CD14-positive monocyte (primary cell): ENCODE results near the gene DNAH2. TPM values are rescaled to one million over a fixed set of nuclear protein-coding genes. Genes with fewer than 3 reads are reported as not detected.

Source experiments
- DNase-seq, 3 donors: peaks; one replicate each; pipeline ENCODE4 v3.0.0-alpha.2; 2011 to 2022
- H2AFZ ChIP-seq: 2 replicates; pipeline ENCODE4 v1.6.0; 2012; ENCODE audit warnings: mild to moderate bottlenecking, low read depth, low read length, inconsistent platforms; ENCODE audit not compliant: insufficient read depth, poor library complexity, severe bottlenecking
- H3K27ac ChIP-seq, 2 donors: 1 replicate in 1 of 2; 2 replicates in 1 of 2; pipeline ENCODE4 v1.5.1; 2012 to 2013; ENCODE audit warnings: low read length in 2 of 2, control low read depth in 1 of 2, inconsistent platforms in 1 of 2, low read depth in 1 of 2, mild to moderate bottlenecking in 1 of 2
- H3K27me3 ChIP-seq, 2 donors: one replicate each; pipeline versions ENCODE4 v1.6.0 to v1.6.1; 2011 to 2013; ENCODE audit warnings: low read length in 2 of 2; ENCODE audit not compliant: control insufficient read depth in 2 of 2, insufficient read depth in 2 of 2
- H3K36me3 ChIP-seq, 2 donors: replicated peaks in 1 of 2; 1 replicate in 1 of 2; 2 replicates in 1 of 2; pipeline versions ENCODE4 v1.5.1 to v1.6.1; 2012 to 2013; ENCODE audit warnings: low read length in 2 of 2, control low read depth in 1 of 2, inconsistent platforms in 1 of 2, mild to moderate bottlenecking in 1 of 2; ENCODE audit not compliant: insufficient read depth in 2 of 2, control insufficient read depth in 1 of 2
- H3K4me1 ChIP-seq, 2 donors: 1 replicate in 1 of 2; 2 replicates in 1 of 2; pipeline versions ENCODE4 v1.5.1 to v1.6.1; 2012 to 2013; ENCODE audit warnings: low read length in 2 of 2, control low read depth in 1 of 2, inconsistent platforms in 1 of 2, mild to moderate bottlenecking in 1 of 2, moderate library complexity in 1 of 2; ENCODE audit not compliant: insufficient read depth in 2 of 2, control insufficient read depth in 1 of 2
- H3K4me2 ChIP-seq: replicated peaks from 2 replicates; pipeline ENCODE3; 2012; ENCODE audit warnings: low read length, moderate library complexity, mild to moderate bottlenecking; ENCODE audit not compliant: poor library complexity, severe bottlenecking; ENCODE audit errors: extremely low read depth
- H3K4me3 ChIP-seq, 3 experiments: fragments of 200-600 bp in 1 of 3; sonication (generic) in 1 of 3; replicated peaks in 1 of 3; 1 replicate in 2 of 3; 2 replicates in 1 of 3; pipeline ENCODE4 v1.5.1; 2011 to 2013; ENCODE audit warnings: low read length in 3 of 3, mild to moderate bottlenecking in 3 of 3, control low read depth in 2 of 3, low read depth in 2 of 3, inconsistent platforms in 1 of 3, moderate library complexity in 1 of 3
- H3K79me2 ChIP-seq: 2 replicates; pipeline ENCODE4 v1.6.0; 2012; ENCODE audit warnings: mild to moderate bottlenecking, control low read depth, inconsistent platforms, low read length, moderate library complexity; ENCODE audit not compliant: insufficient read depth
- H3K9ac ChIP-seq: 2 replicates; pipeline ENCODE4 v1.6.0; 2017; ENCODE audit warnings: low read length, mild to moderate bottlenecking; ENCODE audit not compliant: insufficient read depth, poor library complexity, severe bottlenecking
- H3K9me3 ChIP-seq, 2 donors: replicated peaks in 1 of 2; 1 replicate in 1 of 2; 2 replicates in 1 of 2; pipeline versions ENCODE4 v1.5.1 to v1.6.1; 2012 to 2013; ENCODE audit warnings: low read length in 2 of 2, control low read depth in 1 of 2; ENCODE audit not compliant: control insufficient read depth in 1 of 2, insufficient read depth in 1 of 2
- H4K20me1 ChIP-seq: 2 replicates; pipeline ENCODE4 v1.6.0; 2012; ENCODE audit warnings: mild to moderate bottlenecking, low read length, control low read depth, moderate library complexity; ENCODE audit not compliant: insufficient read depth
- H3K27ac Mint-ChIP-seq, 7 donors: one replicate each; pipeline ENCODE4 v1.8.0; 2020; ENCODE audit warnings: mild to moderate bottlenecking in 7 of 7, mixed read lengths in 7 of 7, moderate library complexity in 6 of 7, inconsistent platforms in 2 of 7
- H3K27me3 Mint-ChIP-seq, 3 donors: one replicate each; pipeline ENCODE4 v1.8.0; 2021 to 2022; ENCODE audit warnings: low read depth in 3 of 3, mild to moderate bottlenecking in 3 of 3, mixed read lengths in 3 of 3, moderate library complexity in 3 of 3, inconsistent platforms in 1 of 3
- H3K36me3 Mint-ChIP-seq, 2 donors: one replicate each; pipeline ENCODE4 v1.8.0; 2020; ENCODE audit warnings: mixed read lengths in 2 of 2, inconsistent platforms in 1 of 2, mild to moderate bottlenecking in 1 of 2
- H3K4me1 Mint-ChIP-seq: one replicate; pipeline ENCODE4 v1.8.0; 2020; ENCODE audit warnings: mild to moderate bottlenecking, mixed read lengths
- H3K4me3 Mint-ChIP-seq, 2 donors: one replicate each; pipeline ENCODE4 v1.8.0; 2020; ENCODE audit warnings: mild to moderate bottlenecking in 2 of 2, mixed read lengths in 2 of 2, moderate library complexity in 1 of 2
- H3K9me3 Mint-ChIP-seq, 7 donors: one replicate each; pipeline ENCODE4 v1.8.0; 2020 to 2022; ENCODE audit warnings: mixed read lengths in 7 of 7, mild to moderate bottlenecking in 6 of 7, moderate library complexity in 6 of 7, inconsistent platforms in 2 of 7
- WGBS: methylation state at CpG from one replicate; pipeline ENCODE4 v1.1.5; 2013; ENCODE audit warnings: missing lambda C conversion rate; ENCODE audit not compliant: insufficient coverage; 5-methylcytosine and 5-hydroxymethylcytosine counted together
- intact Hi-C, 2 donors: fragments of 100-400 bp; cut with micrococcal nuclease; formaldehyde crosslinking; loops; one replicate each; pipeline versions ENCODE4 v1.15.0 to v1.15.1; 2023
- polyA plus RNA-seq, 3 donors: library from polyadenylated mRNA; depleted of rRNA in 1 of 3; unstranded in 2 of 3; stranded (reverse) in 1 of 3; fragments of 300-500 nt in 2 of 3; fragments of >200 nt in 1 of 3; fragmentation: Illumina TruSeq in 2 of 3; gene quantifications; 1 replicate in 2 of 3; 2 replicates in 1 of 3; pipeline ENCODE4 v1.2.3, GENCODE V29; 2012 to 2021
- TF ChIP-seq, protein P1 (sequence below): fragments of 200-600 bp; IDR thresholded peaks from one replicate; pipeline ENCODE4 v1.8.0; 2022; ENCODE audit warnings: antibody characterized with exemption, mild to moderate bottlenecking

The DNAH2 gene
- polyA plus RNA-seq, 3 donors: 0.03 to 0.15 TPM; not detected in 1

DNA sequence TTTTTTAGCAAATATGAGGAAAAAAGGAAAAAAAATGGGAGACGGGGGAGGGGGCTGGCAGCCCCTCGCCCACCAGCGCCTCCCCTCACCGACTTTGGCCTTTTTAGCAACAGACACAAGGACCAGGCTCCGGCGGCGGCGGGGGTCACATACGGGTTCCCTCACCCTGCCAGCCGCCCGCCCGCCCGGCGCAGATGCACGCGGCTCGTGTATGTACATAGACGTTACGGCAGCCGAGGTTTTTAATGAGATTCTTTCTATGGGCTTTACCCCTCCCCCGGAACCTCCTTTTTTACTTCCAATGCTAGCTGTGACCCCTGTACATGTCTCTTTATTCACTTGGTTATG, 136.1 kb downstream of the DNAH2 start:
- Histone ChIP-seq H3K36me3 (peaks cover 56 to 60% of the 10 kb centered on the region in 2 donors), H2AFZ (no peak overlapping the region), H3K9me3 (no peaks in the 10 kb centered on the region), H3K79me2 (peaks cover 36% of the 10 kb centered on the region), H4K20me1 (peaks cover 80% of the 10 kb centered on the region), H3K9ac (no peak overlapping the region), H3K4me1 (peaks cover 41 to 56% of the 10 kb centered on the region in 2 donors), H3K4me3 (no peak overlapping the region), H3K27ac (no peak overlapping the region), H3K4me2 (no peak overlapping the region), H3K27me3 (no peaks in the 10 kb centered on the region)
- Mint-ChIP-seq H3K9me3 (no peaks in the 10 kb centered on the region), H3K4me1 (peaks cover 15% of the 10 kb centered on the region), H3K27me3 (peaks cover 0 to 4% (median 2%) of the 10 kb centered on the region in 3 donors), H3K27ac (peak overlapping the region in 1 of 7 donors; percentile 32), H3K36me3 (peaks cover 43 to 69% of the 10 kb centered on the region in 2 donors), H3K4me3 (no peak overlapping the region)
- intact Hi-C loops: loop anchor here in 1 of 2 donors (2.0 kb wide), 1 partner anchor 31 kb away; no protein-coding TSS in a partner anchor
- DNase-seq: no peak
- TF ChIP-seq, protein P1, sequence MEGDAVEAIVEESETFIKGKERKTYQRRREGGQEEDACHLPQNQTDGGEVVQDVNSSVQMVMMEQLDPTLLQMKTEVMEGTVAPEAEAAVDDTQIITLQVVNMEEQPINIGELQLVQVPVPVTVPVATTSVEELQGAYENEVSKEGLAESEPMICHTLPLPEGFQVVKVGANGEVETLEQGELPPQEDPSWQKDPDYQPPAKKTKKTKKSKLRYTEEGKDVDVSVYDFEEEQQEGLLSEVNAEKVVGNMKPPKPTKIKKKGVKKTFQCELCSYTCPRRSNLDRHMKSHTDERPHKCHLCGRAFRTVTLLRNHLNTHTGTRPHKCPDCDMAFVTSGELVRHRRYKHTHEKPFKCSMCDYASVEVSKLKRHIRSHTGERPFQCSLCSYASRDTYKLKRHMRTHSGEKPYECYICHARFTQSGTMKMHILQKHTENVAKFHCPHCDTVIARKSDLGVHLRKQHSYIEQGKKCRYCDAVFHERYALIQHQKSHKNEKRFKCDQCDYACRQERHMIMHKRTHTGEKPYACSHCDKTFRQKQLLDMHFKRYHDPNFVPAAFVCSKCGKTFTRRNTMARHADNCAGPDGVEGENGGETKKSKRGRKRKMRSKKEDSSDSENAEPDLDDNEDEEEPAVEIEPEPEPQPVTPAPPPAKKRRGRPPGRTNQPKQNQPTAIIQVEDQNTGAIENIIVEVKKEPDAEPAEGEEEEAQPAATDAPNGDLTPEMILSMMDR: no peak
- 93% methylated on average over 18 of the region's 21 CpGs for WGBS

DNA sequence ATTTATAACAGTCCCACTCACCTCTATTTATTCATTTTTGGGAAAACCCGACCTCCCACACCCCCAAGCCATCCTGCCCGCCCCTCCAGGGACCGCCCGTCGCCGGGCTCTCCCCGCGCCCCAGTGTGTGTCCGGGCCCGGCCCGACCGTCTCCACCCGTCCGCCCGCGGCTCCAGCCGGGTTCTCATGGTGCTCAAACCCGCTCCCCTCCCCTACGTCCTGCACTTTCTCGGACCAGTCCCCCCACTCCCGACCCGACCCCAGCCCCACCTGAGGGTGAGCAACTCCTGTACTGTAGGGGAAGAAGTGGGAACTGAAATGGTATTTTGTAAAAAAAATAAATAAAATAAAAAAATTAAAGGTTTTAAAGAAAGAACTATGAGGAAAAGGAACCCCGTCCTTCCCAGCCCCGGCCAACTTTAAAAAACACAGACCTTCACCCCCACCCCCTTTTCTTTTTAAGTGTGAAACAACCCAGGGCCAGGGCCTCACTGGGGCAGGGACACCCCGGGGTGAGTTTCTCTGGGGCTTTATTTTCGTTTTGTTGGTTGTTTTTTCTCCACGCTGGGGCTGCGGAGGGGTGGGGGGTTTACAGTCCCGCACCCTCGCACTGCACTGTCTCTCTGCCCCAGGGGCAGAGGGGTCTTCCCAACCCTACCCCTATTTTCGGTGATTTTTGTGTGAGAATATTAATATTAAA, 136.7 kb downstream of the DNAH2 start:
- peaks cover 0 to 4% (median 2%) of the 10 kb centered on the region in 3 donors for H3K27me3 Mint-ChIP-seq
- no peak overlapping the region for H3K4me3 ChIP-seq
- intact Hi-C loops: no loop called here
- no peak overlapping the region for H3K4me2 ChIP-seq
- H3K27ac Mint-ChIP-seq: peak overlapping the region in 1 of 7 donors; percentile 61
- no peaks in the 10 kb centered on the region for H3K9me3 ChIP-seq
- no peak overlapping the region for H3K9ac ChIP-seq
- peaks cover 50 to 57% of the 10 kb centered on the region in 2 donors for H3K36me3 ChIP-seq
- TF ChIP-seq, protein P1: no peak
- 100% methylated on average over 1 of the region's 31 CpGs for WGBS
- H4K20me1 ChIP-seq: peaks cover 74% of the 10 kb centered on the region
- H3K79me2 ChIP-seq: peaks cover 40% of the 10 kb centered on the region
- H3K27me3 ChIP-seq: no peaks in the 10 kb centered on the region
- no peak for DNase-seq
- peaks cover 15% of the 10 kb centered on the region for H3K4me1 Mint-ChIP-seq
- peaks cover 43 to 66% of the 10 kb centered on the region in 2 donors for H3K36me3 Mint-ChIP-seq
- no peak overlapping the region for H2AFZ ChIP-seq
- H3K27ac ChIP-seq: no peak overlapping the region
- peaks cover 45 to 62% of the 10 kb centered on the region in 2 donors for H3K4me1 ChIP-seq
- H3K9me3 Mint-ChIP-seq: no peaks in the 10 kb centered on the region
- H3K4me3 Mint-ChIP-seq: no peak overlapping the region
